Measurements from ENCODE around the gene MREG.

MREG gene

DNA sequence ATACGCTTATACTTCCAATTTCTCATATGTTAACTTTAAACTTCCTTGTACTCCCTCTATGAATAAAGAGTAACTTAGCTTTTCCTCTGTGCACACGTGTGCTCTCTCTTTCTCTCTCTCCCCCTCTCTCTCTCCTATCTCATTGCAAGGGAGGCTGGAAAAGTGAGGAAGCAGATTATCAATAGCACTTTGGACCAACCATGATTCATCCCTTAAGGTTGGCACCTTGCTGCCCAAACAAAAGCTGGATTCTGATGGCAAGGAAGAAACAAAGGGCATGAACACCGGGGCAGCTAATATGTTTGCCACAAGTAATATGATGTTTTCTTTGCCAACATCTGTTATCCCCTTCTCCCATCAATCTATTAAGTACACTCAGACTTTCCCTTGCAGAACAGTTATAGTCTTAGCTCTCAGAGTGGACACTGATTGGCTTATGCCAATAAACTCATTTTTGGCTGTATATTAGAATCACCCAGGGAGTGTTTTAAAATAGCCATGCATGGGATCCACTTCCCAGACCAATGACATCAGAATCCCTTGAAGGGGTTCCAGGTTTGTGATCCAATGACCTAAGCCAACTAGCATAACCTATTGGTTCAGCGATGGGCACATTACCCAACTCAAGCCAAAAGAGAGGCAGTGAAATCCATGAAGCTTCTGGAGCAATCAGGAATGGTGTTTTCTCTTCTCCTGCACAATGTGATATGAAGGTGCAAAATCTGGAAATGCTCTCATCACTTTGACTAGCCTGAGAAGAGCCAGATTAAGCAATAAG lies 60.3 kb downstream of the MREG start:
- no peaks in the 10 kb centered on the region for H3K79me2 ChIP-seq (ENCODE audit: insufficient read depth, low read length)
- H3K36me3 ChIP-seq (ENCODE audit: insufficient read depth, low read length) = no peaks in the 10 kb centered on the region

DNA sequence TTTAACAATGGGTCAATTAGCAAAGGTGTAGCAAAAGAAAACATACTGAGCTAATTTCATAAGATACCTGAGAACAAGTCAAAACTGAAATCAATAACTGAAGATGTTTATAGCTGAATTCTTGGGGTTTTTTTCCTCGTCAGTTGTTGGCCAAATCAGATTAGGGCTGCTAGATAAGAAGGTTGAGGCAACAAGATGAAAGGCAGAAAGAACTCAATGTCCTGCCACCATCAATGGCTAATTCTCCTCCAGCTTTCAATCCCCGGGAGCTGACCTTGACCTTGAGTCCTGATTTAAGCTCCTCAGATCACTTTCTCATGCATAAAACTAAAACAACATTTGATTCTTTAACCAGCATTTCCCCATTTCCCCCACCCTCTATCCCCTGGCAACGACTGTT lies 61.8 kb downstream of the MREG start:
- Histone ChIP-seq H3K9me3 (ENCODE audit: low read length) (no peaks in the 10 kb centered on the region), H3K9ac (ENCODE audit: low read length) (no peak overlapping the region), H4K20me1 (ENCODE audit: insufficient read depth, low read length) (no peaks in the 10 kb centered on the region), H3K27me3 (ENCODE audit: insufficient read depth, low read length) (no peaks in the 10 kb centered on the region), H3K4me3 (ENCODE audit: low read depth, low read length, poor library complexity, severe bottlenecking) (no peak overlapping the region), H3K4me1 (ENCODE audit: insufficient read depth, low read length, severe bottlenecking) (no peaks in the 10 kb centered on the region), H3K27ac (ENCODE audit: low read depth, low read length, poor library complexity, severe bottlenecking) (no peak overlapping the region), H3K4me2 (ENCODE audit: low read length) (no peak overlapping the region), H3F3A (ENCODE audit: insufficient read depth, low read length) (no peaks in the 10 kb centered on the region), H2AFZ (ENCODE audit: low read length) (no peak overlapping the region), H3K9me2 (ENCODE audit: low read depth, low read length) (no peaks in the 10 kb centered on the region), H3K36me3 (ENCODE audit: insufficient read depth, low read length) (no peaks in the 10 kb centered on the region), H3K79me2 (ENCODE audit: insufficient read depth, low read length) (no peaks in the 10 kb centered on the region)
- TF ChIP-seq, protein P1, sequence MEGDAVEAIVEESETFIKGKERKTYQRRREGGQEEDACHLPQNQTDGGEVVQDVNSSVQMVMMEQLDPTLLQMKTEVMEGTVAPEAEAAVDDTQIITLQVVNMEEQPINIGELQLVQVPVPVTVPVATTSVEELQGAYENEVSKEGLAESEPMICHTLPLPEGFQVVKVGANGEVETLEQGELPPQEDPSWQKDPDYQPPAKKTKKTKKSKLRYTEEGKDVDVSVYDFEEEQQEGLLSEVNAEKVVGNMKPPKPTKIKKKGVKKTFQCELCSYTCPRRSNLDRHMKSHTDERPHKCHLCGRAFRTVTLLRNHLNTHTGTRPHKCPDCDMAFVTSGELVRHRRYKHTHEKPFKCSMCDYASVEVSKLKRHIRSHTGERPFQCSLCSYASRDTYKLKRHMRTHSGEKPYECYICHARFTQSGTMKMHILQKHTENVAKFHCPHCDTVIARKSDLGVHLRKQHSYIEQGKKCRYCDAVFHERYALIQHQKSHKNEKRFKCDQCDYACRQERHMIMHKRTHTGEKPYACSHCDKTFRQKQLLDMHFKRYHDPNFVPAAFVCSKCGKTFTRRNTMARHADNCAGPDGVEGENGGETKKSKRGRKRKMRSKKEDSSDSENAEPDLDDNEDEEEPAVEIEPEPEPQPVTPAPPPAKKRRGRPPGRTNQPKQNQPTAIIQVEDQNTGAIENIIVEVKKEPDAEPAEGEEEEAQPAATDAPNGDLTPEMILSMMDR (IDR thresholded peaks at IDR 0.05; ENCODE audit: low read length) = no peak
- TF ChIP-seq EZH2 (IDR thresholded peaks at IDR 0.05; ENCODE audit: borderline replicate concordance, low read length) = no peak

More for the DNA sequence above, 60.3 kb downstream of the MREG start:
- H3K4me1 ChIP-seq (ENCODE audit: insufficient read depth, low read length, severe bottlenecking) = no peaks in the 10 kb centered on the region
- H3K9me3 ChIP-seq (ENCODE audit: low read length) = no peaks in the 10 kb centered on the region
- TF ChIP-seq EZH2 (IDR thresholded peaks at IDR 0.05; ENCODE audit: borderline replicate concordance, low read length) = no peak
- TF ChIP-seq, protein P1 (IDR thresholded peaks at IDR 0.05; ENCODE audit: low read length) = no peak
- no peak overlapping the region for H3K4me3 ChIP-seq (ENCODE audit: low read depth, low read length, poor library complexity, severe bottlenecking)
- H3K9me2 ChIP-seq (ENCODE audit: low read depth, low read length) = no peaks in the 10 kb centered on the region
- no peaks in the 10 kb centered on the region for H3K27me3 ChIP-seq (ENCODE audit: insufficient read depth, low read length)
- no peak overlapping the region for H3K27ac ChIP-seq (ENCODE audit: low read depth, low read length, poor library complexity, severe bottlenecking)
- no peaks in the 10 kb centered on the region for H3F3A ChIP-seq (ENCODE audit: insufficient read depth, low read length)
- H3K9ac ChIP-seq (ENCODE audit: low read length) = no peak overlapping the region
- H3K4me2 ChIP-seq (ENCODE audit: low read length) = no peak overlapping the region
- no peaks in the 10 kb centered on the region for H4K20me1 ChIP-seq (ENCODE audit: insufficient read depth, low read length)
- no peak overlapping the region for H2AFZ ChIP-seq (ENCODE audit: low read length)

DNA sequence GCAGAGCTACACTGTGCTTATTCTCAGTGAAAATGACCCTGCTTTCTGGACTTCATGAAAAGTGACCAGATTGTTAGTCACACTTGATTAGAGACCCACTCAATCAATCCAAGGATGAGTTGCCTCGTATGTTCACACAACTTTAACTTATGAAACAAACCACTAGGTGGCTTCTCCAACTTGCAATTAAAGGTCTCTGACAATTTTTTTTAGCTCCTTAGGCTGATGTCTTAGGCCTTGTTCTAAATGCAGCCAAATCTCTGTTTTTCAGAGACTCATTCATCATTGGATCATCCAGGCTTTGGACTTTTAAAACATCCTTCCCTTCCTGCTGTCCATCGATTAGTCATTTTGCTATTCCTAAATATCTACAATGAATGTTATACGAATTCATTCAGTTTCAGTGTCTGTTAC lies 63.4 kb downstream of the MREG start:
- Histone ChIP-seq H3K27ac (ENCODE audit: low read depth, low read length, poor library complexity, severe bottlenecking) (no peak overlapping the region), H3K36me3 (ENCODE audit: insufficient read depth, low read length) (no peaks in the 10 kb centered on the region), H4K20me1 (ENCODE audit: insufficient read depth, low read length) (no peaks in the 10 kb centered on the region), H3K27me3 (ENCODE audit: insufficient read depth, low read length) (no peaks in the 10 kb centered on the region), H3K9me3 (ENCODE audit: low read length) (no peaks in the 10 kb centered on the region), H3F3A (ENCODE audit: insufficient read depth, low read length) (no peaks in the 10 kb centered on the region), H3K4me1 (ENCODE audit: insufficient read depth, low read length, severe bottlenecking) (no peaks in the 10 kb centered on the region), H3K79me2 (ENCODE audit: insufficient read depth, low read length) (no peaks in the 10 kb centered on the region), H2AFZ (ENCODE audit: low read length) (no peak overlapping the region), H3K9ac (ENCODE audit: low read length) (no peak overlapping the region), H3K4me3 (ENCODE audit: low read depth, low read length, poor library complexity, severe bottlenecking) (no peak overlapping the region), H3K4me2 (ENCODE audit: low read length) (no peak overlapping the region), H3K9me2 (ENCODE audit: low read depth, low read length) (no peaks in the 10 kb centered on the region)
- no peak for TF ChIP-seq EZH2 (IDR thresholded peaks at IDR 0.05; ENCODE audit: borderline replicate concordance, low read length)
- TF ChIP-seq, protein P1 (IDR thresholded peaks at IDR 0.05; ENCODE audit: low read length) = peak; percentile 66
